ENCODE results near the gene CCDC184. TPM values are rescaled to one million over a fixed set of nuclear protein-coding genes. Genes with fewer than 3 reads are reported as not detected.

CCDC184 gene
- total RNA-seq, 1 experiment from 2014 or later: 0.13 TPM

- peak overlapping the region; percentile 83 for H3K9ac ChIP-seq (ENCODE audit: extremely low read depth, insufficient read length, low read length)
- peak overlapping the region; percentile 82 for H4K5ac ChIP-seq (ENCODE audit: insufficient read length, low read depth, low read length)
- no peak overlapping the region for H3T11ph ChIP-seq (ENCODE audit: low read length)
- H3K56ac ChIP-seq (ENCODE audit: insufficient read length, low read depth, low read length): no peak overlapping the region
- WGBS (ENCODE audit: extremely low coverage, insufficient read length, low lambda C conversion rate): no CpG with 5 or more reads among the region's 26 CpGs
- Mint-ChIP-seq H3K27ac (peak overlapping the region in 2 of 3 experiments; percentile 71 to 96; a peak in 5 of 7 replicates), H3K9me3 (peaks cover 7 to 26% of the 10 kb centered on the region in 2 experiments), H3K36me3 (ENCODE audit: insufficient read depth in 1 of 3, low read depth in 3 of 3) (peaks cover 0 to 6% (median 3%) of the 10 kb centered on the region in 3 experiments; a peak in 2 of 7 replicates), H3K27me3 (ENCODE audit: low read depth) (peaks cover 79% of the 10 kb centered on the region), H3K4me3 (peak overlapping the region; percentile 81 to 85), H3K4me1 (peaks cover 9 to 13% of the 10 kb centered on the region in 2 experiments; a peak in 3 of 4 replicates)
- peak overlapping the region; percentile 92 for H3K18ac ChIP-seq (ENCODE audit: insufficient read length, low read depth, low read length)
- peak overlapping the region; percentile 89 for H3K14ac ChIP-seq (ENCODE audit: insufficient read depth, low read length)
- no peak overlapping the region for H4K8ac ChIP-seq (replicated peaks; ENCODE audit: insufficient read length, low read depth, low read length)
- no peak overlapping the region; the same call in 1 of the 2 replicates for H3K4ac ChIP-seq (ENCODE audit: low read depth, low read length)
- H2BK20ac ChIP-seq (ENCODE audit: low read depth, low read length, poor library complexity, severe bottlenecking): no peak overlapping the region
- no peak overlapping the region for H2BK5ac ChIP-seq (ENCODE audit: insufficient read length, low read length)
- no peak for TF ChIP-seq CTCF (conservative IDR thresholded peaks at IDR 0.05)
- no peak overlapping the region for H2AK5ac ChIP-seq (ENCODE audit: insufficient read length, low read length)
- no peaks in the 10 kb centered on the region for H4K20me1 ChIP-seq (ENCODE audit: control insufficient read depth, insufficient read depth, insufficient read length)
- H2AFZ ChIP-seq (ENCODE audit: low read length): no peak overlapping the region
- no peak overlapping the region for H2BK120ac ChIP-seq (ENCODE audit: low read depth, low read length, poor library complexity, severe bottlenecking)
- peak; percentile 47 for DNase-seq
- H3K4me1 ChIP-seq (ENCODE audit: insufficient read depth, low read length): no peaks in the 10 kb centered on the region
- no peak overlapping the region for H2BK15ac ChIP-seq (ENCODE audit: low read depth, low read length)
- no peak overlapping the region for H4K91ac ChIP-seq (ENCODE audit: insufficient read length, low read depth, low read length)
- H2BK12ac ChIP-seq (ENCODE audit: insufficient read length, low read depth, low read length): no peak overlapping the region
- no peaks in the 10 kb centered on the region for H3K79me2 ChIP-seq (ENCODE audit: insufficient read depth, low read length)
- no peaks in the 10 kb centered on the region for H3K9me3 ChIP-seq (ENCODE audit: control insufficient read depth, low read depth, low read length)
- H3K27me3 ChIP-seq (ENCODE audit: insufficient read depth, low read length): peaks cover 4% of the 10 kb centered on the region; the same call in 1 of the 2 replicates
- H3K4me2 ChIP-seq (ENCODE audit: insufficient read depth, insufficient read length, low read length): peak overlapping the region; percentile 80
- H3K23me2 ChIP-seq (ENCODE audit: insufficient read length, low read depth, low read length, poor library complexity, severe bottlenecking): peaks cover 7% of the 10 kb centered on the region
- H3K23ac ChIP-seq (ENCODE audit: insufficient read length, low read depth, low read length): no peak overlapping the region
- H3K79me1 ChIP-seq (ENCODE audit: insufficient read depth, low read depth, low read length, poor library complexity, severe bottlenecking): no peaks in the 10 kb centered on the region
- H3K27ac ChIP-seq (ENCODE audit: insufficient read length, low read depth, low read length): peak overlapping the region; percentile 50
Observed at GRCh38 chr12:48198672-48198971, 15.2 kb downstream of the CCDC184 start.

All from H9 (cell line).